H1 (cell line): ENCODE measurements around the gene CCNT1.

Experiments used
- ASH2L ChIP-seq: fragments of 200-600, 300-600 bp; sonication (generic); IDR thresholded peaks from one replicate; pipeline ENCODE4 v1.7.1; 2017; ENCODE audit warnings: low read length
- EGR1 ChIP-seq: IDR thresholded peaks from 2 replicates; pipeline ENCODE4 v1.6.1; 2011; ENCODE audit warnings: low read depth, low read length, borderline replicate concordance
- EP300 ChIP-seq, 2 experiments: IDR thresholded peaks; 1 replicate in 1 of 2; 2 replicates in 1 of 2; pipeline ENCODE4 v1.6.1; 2011 to 2012; ENCODE audit warnings: low read depth in 2 of 2, low read length in 2 of 2, mild to moderate bottlenecking in 2 of 2, borderline replicate concordance in 1 of 2, inconsistent platforms in 1 of 2, moderate library complexity in 1 of 2
- EZH2 ChIP-seq: fragments of 200-600 bp; sonication (generic); IDR thresholded peaks from 2 replicates; pipeline ENCODE4 v1.7.1; 2012; ENCODE audit warnings: low read depth, mild to moderate bottlenecking, moderate library complexity, low read length, inconsistent platforms; ENCODE audit not compliant: severe bottlenecking
- FOSL1 ChIP-seq: IDR thresholded peaks from 2 replicates; pipeline ENCODE4 v1.6.1; 2011; ENCODE audit warnings: mild to moderate bottlenecking, low read depth, low read length, moderate library complexity; ENCODE audit not compliant: insufficient read depth
- HDAC6 ChIP-seq: IDR thresholded peaks from one replicate; pipeline ENCODE4 v1.7.1; 2012; ENCODE audit warnings: low read depth, mild to moderate bottlenecking, inconsistent platforms, low read length, moderate library complexity
- JUN ChIP-seq: IDR thresholded peaks from 2 replicates; pipeline ENCODE4 v1.6.1; 2011; ENCODE audit warnings: low read depth, mild to moderate bottlenecking, improper control_type of control experiment, low read length
- NANOG ChIP-seq: IDR thresholded peaks from 2 replicates; pipeline ENCODE4 v1.6.1; 2011; ENCODE audit warnings: low read length, low read depth, mild to moderate bottlenecking, inconsistent platforms; ENCODE audit not compliant: insufficient read depth, poor library complexity, severe bottlenecking
- POLR2A ChIP-seq, 2 experiments: IDR thresholded peaks; 1 replicate in 1 of 2; 2 replicates in 1 of 2; pipeline ENCODE4 v1.6.1; 2011; ENCODE audit warnings: low read depth in 2 of 2, low read length in 2 of 2, mild to moderate bottlenecking in 2 of 2; ENCODE audit errors: control extremely low read depth in 1 of 2
- POLR2AphosphoS5 ChIP-seq: IDR thresholded peaks from 2 replicates; pipeline ENCODE4 v1.6.1; 2011; ENCODE audit warnings: low read depth, low read length
- SRF ChIP-seq: IDR thresholded peaks from 2 replicates; pipeline ENCODE4 v1.6.1; 2011; ENCODE audit warnings: mild to moderate bottlenecking, low read depth, low read length, moderate library complexity
- TF ChIP-seq, protein P1 (sequence below), 3 experiments: IDR thresholded peaks; 1 replicate in 2 of 3; 2 replicates in 1 of 3; pipeline versions ENCODE4 v1.5.1 to v1.6.1; 2011; ENCODE audit warnings: low read length in 3 of 3, mild to moderate bottlenecking in 3 of 3, inconsistent platforms in 2 of 3, low read depth in 1 of 3, moderate library complexity in 1 of 3; ENCODE audit not compliant: insufficient read depth in 1 of 3; ENCODE audit errors: control extremely low read depth in 1 of 3
- TF ChIP-seq, protein P2 (sequence below): IDR thresholded peaks from 2 replicates; pipeline ENCODE4 v1.6.1; 2012; ENCODE audit warnings: low read length, inconsistent platforms
- TF ChIP-seq, protein P3 (sequence below): IDR thresholded peaks from 2 replicates; pipeline ENCODE4 v1.6.1; 2011; ENCODE audit warnings: low read length, improper control_type of control experiment

DNA sequence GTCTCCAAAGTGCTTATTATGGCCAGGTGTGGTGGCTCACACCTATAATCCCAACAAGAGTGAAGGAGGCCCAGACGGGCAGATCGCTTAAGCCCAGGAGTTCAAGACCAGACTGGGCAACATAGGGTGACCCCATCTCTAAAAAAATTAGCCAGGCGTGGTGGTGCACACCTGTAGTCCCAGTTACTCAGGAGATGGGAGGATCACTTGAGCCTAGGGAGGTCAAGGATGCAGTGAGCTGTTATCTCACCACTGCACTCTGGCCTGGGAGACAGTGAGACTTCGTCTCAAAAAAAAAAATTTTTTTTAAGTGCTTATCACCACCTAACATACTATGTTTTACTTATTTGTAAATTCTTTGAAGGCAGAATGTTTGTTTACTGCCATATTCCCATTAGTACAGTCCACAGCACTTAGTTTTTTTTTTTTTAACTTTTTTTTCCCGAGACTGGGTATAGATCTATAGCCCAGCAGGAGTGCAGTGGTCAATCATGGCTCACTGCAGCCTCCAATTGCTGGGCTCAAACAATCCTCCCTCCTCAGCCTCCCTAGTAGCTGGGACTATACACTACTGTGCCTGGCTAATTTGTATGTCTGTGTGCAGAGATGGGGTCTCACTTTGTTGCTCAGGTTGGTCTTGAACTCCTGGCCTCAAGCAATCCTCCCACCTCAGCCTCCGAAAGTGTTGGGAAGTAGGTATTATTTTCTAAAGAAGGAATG lies 29.7 kb downstream of the CCNT1 start:
- TF ChIP-seq, protein P1, sequence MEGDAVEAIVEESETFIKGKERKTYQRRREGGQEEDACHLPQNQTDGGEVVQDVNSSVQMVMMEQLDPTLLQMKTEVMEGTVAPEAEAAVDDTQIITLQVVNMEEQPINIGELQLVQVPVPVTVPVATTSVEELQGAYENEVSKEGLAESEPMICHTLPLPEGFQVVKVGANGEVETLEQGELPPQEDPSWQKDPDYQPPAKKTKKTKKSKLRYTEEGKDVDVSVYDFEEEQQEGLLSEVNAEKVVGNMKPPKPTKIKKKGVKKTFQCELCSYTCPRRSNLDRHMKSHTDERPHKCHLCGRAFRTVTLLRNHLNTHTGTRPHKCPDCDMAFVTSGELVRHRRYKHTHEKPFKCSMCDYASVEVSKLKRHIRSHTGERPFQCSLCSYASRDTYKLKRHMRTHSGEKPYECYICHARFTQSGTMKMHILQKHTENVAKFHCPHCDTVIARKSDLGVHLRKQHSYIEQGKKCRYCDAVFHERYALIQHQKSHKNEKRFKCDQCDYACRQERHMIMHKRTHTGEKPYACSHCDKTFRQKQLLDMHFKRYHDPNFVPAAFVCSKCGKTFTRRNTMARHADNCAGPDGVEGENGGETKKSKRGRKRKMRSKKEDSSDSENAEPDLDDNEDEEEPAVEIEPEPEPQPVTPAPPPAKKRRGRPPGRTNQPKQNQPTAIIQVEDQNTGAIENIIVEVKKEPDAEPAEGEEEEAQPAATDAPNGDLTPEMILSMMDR (IDR thresholded peaks at IDR 0.05; ENCODE audit: control extremely low read depth in 1 of 3, insufficient read depth in 1 of 3, low read depth in 1 of 3, low read length in 3 of 3), result no peak
- TF ChIP-seq EZH2 (no peak), EGR1 (no peak), HDAC6 (no peak), SRF (no peak), POLR2A (IDR thresholded peaks at IDR 0.05; ENCODE audit: control extremely low read depth in 1 of 2, low read depth in 2 of 2, low read length in 2 of 2) (no peak), POLR2AphosphoS5 (no peak), FOSL1 (no peak), EP300 (IDR thresholded peaks at IDR 0.05; ENCODE audit: borderline replicate concordance in 1 of 2, low read depth in 2 of 2, low read length in 2 of 2) (no peak), NANOG (no peak), JUN (no peak), ASH2L (no peak)
- TF ChIP-seq, protein P2, sequence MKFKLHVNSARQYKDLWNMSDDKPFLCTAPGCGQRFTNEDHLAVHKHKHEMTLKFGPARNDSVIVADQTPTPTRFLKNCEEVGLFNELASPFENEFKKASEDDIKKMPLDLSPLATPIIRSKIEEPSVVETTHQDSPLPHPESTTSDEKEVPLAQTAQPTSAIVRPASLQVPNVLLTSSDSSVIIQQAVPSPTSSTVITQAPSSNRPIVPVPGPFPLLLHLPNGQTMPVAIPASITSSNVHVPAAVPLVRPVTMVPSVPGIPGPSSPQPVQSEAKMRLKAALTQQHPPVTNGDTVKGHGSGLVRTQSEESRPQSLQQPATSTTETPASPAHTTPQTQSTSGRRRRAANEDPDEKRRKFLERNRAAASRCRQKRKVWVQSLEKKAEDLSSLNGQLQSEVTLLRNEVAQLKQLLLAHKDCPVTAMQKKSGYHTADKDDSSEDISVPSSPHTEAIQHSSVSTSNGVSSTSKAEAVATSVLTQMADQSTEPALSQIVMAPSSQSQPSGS, result no peak
- TF ChIP-seq, protein P3, sequence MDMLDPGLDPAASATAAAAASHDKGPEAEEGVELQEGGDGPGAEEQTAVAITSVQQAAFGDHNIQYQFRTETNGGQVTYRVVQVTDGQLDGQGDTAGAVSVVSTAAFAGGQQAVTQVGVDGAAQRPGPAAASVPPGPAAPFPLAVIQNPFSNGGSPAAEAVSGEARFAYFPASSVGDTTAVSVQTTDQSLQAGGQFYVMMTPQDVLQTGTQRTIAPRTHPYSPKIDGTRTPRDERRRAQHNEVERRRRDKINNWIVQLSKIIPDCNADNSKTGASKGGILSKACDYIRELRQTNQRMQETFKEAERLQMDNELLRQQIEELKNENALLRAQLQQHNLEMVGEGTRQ, result no peak
